ENCODE results near the gene EHD3. TPM values are rescaled to one million over a fixed set of nuclear protein-coding genes. Genes with fewer than 3 reads are reported as not detected.

The EHD3 gene
- total and polyA plus RNA-seq, 4 donors, result 7.2 to 20.2 (median 13.2) TPM

DNA sequence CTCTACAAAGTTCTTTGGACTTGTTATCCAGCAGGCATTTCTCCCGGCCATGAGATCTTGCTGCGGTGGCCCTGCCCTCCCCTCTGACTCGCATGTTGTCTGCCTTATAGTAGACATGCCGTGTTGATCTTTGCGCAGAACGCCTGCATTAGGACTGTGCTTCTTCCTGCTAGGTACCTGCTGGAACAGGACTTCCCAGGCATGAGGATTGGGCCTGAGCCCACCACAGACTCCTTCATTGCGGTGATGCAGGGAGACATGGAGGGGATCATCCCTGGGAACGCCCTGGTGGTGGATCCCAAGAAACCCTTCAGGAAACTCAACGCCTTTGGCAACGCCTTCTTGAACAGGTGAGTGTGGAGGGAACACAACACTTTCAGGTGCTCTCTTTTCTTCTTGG, 10.1 kb downstream of the EHD3 start:
- no peaks in the 10 kb centered on the region for H3K9me3 ChIP-seq (ENCODE audit: control insufficient read depth in 4 of 4, low read length in 3 of 4)
- H3K36me3 ChIP-seq (ENCODE audit: control insufficient read depth in 4 of 4, insufficient read depth in 3 of 4, low read depth in 1 of 4, low read length in 3 of 4), result no peaks in the 10 kb centered on the region
- H3K4me1 ChIP-seq (ENCODE audit: control insufficient read depth in 4 of 4, insufficient read depth in 4 of 4, low read length in 3 of 4), result no peaks in the 10 kb centered on the region
- H3K27me3 ChIP-seq (ENCODE audit: control insufficient read depth in 4 of 4, insufficient read depth in 4 of 4, low read length in 3 of 4), result no peaks in the 10 kb centered on the region
- no peak overlapping the region for H3K9ac ChIP-seq (ENCODE audit: low read depth in 1 of 2, low read length in 2 of 2)
- TF ChIP-seq JUND (IDR thresholded peaks at IDR 0.05), result no peak
- 91% methylated on average over 10 of the region's 10 CpGs for WGBS
- H3K4me3 ChIP-seq (ENCODE audit: low read depth in 1 of 3, low read length in 3 of 3), result no peak overlapping the region
- DNase-seq (ENCODE audit: low spot score), result peak; percentile 26
- no peak overlapping the region for H3K27ac ChIP-seq (ENCODE audit: low read depth in 1 of 2, low read length in 2 of 2)

DNA sequence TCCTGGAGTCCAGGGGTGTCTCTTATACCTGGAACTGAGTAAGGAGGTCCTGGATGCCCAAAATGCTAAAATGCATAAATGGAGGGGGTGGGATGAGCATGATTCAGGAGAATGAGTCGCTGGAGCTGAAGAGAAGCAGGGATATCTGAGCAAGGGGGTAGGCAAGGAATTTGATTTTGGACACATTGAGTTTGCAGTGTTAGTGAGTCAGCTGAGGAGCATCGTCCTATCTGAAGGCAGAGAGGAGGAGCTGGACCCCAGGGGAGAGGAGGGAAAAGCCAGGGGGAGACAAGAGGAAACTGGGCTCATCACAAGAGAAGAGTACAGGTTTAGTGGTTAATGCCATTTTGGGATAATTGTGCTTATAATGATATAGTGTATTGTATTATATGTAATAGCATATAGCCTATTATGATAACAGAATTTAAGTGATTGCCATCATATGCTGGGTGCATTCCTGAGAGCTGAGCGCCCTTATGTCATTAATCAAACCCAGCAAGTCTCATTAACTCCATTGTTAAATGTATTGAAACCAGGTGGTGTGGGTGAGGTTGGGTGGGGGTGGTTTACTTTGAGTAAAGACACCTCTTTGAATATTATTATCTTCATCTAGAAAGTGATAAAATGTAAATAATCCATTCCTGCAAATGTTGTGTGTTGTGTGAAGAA, 12.4 kb downstream of the EHD3 start:
- TF ChIP-seq FOXA2 (IDR thresholded peaks at IDR 0.05) (no peak), EGR1 (IDR thresholded peaks at IDR 0.05; ENCODE audit: low read depth in 2 of 2) (no peak), JUND (IDR thresholded peaks at IDR 0.05) (no peak), FOXA1 (IDR thresholded peaks at IDR 0.05) (no peak), SP1 (IDR thresholded peaks at IDR 0.05) (no peak), TAF1 (conservative IDR thresholded peaks at IDR 0.05) (no peak)
- TF ChIP-seq, protein P1, sequence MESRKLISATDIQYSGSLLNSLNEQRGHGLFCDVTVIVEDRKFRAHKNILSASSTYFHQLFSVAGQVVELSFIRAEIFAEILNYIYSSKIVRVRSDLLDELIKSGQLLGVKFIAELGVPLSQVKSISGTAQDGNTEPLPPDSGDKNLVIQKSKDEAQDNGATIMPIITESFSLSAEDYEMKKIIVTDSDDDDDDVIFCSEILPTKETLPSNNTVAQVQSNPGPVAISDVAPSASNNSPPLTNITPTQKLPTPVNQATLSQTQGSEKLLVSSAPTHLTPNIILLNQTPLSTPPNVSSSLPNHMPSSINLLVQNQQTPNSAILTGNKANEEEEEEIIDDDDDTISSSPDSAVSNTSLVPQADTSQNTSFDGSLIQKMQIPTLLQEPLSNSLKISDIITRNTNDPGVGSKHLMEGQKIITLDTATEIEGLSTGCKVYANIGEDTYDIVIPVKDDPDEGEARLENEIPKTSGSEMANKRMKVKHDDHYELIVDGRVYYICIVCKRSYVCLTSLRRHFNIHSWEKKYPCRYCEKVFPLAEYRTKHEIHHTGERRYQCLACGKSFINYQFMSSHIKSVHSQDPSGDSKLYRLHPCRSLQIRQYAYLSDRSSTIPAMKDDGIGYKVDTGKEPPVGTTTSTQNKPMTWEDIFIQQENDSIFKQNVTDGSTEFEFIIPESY (IDR thresholded peaks at IDR 0.05), result no peak
- TF ChIP-seq, protein P2, sequence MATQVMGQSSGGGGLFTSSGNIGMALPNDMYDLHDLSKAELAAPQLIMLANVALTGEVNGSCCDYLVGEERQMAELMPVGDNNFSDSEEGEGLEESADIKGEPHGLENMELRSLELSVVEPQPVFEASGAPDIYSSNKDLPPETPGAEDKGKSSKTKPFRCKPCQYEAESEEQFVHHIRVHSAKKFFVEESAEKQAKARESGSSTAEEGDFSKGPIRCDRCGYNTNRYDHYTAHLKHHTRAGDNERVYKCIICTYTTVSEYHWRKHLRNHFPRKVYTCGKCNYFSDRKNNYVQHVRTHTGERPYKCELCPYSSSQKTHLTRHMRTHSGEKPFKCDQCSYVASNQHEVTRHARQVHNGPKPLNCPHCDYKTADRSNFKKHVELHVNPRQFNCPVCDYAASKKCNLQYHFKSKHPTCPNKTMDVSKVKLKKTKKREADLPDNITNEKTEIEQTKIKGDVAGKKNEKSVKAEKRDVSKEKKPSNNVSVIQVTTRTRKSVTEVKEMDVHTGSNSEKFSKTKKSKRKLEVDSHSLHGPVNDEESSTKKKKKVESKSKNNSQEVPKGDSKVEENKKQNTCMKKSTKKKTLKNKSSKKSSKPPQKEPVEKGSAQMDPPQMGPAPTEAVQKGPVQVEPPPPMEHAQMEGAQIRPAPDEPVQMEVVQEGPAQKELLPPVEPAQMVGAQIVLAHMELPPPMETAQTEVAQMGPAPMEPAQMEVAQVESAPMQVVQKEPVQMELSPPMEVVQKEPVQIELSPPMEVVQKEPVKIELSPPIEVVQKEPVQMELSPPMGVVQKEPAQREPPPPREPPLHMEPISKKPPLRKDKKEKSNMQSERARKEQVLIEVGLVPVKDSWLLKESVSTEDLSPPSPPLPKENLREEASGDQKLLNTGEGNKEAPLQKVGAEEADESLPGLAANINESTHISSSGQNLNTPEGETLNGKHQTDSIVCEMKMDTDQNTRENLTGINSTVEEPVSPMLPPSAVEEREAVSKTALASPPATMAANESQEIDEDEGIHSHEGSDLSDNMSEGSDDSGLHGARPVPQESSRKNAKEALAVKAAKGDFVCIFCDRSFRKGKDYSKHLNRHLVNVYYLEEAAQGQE (IDR thresholded peaks at IDR 0.05), result no peak
- TF ChIP-seq, protein P3, sequence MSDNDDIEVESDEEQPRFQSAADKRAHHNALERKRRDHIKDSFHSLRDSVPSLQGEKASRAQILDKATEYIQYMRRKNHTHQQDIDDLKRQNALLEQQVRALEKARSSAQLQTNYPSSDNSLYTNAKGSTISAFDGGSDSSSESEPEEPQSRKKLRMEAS (IDR thresholded peaks at IDR 0.05), result no peak
- TF ChIP-seq, protein P4, sequence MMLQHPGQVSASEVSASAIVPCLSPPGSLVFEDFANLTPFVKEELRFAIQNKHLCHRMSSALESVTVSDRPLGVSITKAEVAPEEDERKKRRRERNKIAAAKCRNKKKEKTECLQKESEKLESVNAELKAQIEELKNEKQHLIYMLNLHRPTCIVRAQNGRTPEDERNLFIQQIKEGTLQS (IDR thresholded peaks at IDR 0.05), result no peak
- Histone ChIP-seq H3K27me3 (ENCODE audit: control insufficient read depth in 4 of 4, insufficient read depth in 4 of 4, low read length in 3 of 4) (no peaks in the 10 kb centered on the region), H3K27ac (ENCODE audit: low read depth in 1 of 2, low read length in 2 of 2) (no peak overlapping the region), H3K4me1 (ENCODE audit: control insufficient read depth in 4 of 4, insufficient read depth in 4 of 4, low read length in 3 of 4) (no peaks in the 10 kb centered on the region), H3K36me3 (ENCODE audit: control insufficient read depth in 4 of 4, insufficient read depth in 3 of 4, low read depth in 1 of 4, low read length in 3 of 4) (no peaks in the 10 kb centered on the region), H3K9ac (ENCODE audit: low read depth in 1 of 2, low read length in 2 of 2) (no peak overlapping the region), H3K9me3 (ENCODE audit: control insufficient read depth in 4 of 4, low read length in 3 of 4) (no peaks in the 10 kb centered on the region), H3K4me3 (ENCODE audit: low read depth in 1 of 3, low read length in 3 of 3) (no peak overlapping the region)
- DNase-seq (ENCODE audit: low spot score), result no peak
- WGBS, result 92% methylated on average over 3 of the region's 3 CpGs

DNA sequence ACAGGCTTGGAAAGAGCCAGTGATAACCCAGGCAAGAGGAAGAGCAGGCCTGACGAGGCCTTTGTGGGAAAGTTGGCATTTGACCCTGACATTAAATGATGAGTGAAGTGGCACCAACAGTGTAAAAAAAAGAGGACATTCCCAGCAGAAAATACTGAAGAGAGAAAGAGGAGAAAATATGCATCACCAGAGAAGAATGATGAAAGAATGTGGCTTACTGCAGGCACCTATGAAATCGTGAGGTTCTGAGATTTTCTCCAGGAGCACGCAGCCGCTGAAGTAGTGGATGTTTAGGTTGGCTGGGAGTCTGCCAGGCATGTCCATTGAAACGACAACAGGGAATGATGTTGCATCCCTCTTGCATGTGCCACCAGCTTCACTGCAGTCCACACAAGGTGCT, 13.8 kb downstream of the EHD3 start:
- Histone ChIP-seq H3K4me3 (ENCODE audit: low read depth in 1 of 3, low read length in 3 of 3) (no peak overlapping the region), H3K36me3 (ENCODE audit: control insufficient read depth in 4 of 4, insufficient read depth in 3 of 4, low read depth in 1 of 4, low read length in 3 of 4) (no peaks in the 10 kb centered on the region), H3K4me1 (ENCODE audit: control insufficient read depth in 4 of 4, insufficient read depth in 4 of 4, low read length in 3 of 4) (no peaks in the 10 kb centered on the region), H3K27ac (ENCODE audit: low read depth in 1 of 2, low read length in 2 of 2) (no peak overlapping the region), H3K27me3 (ENCODE audit: control insufficient read depth in 4 of 4, insufficient read depth in 4 of 4, low read length in 3 of 4) (no peaks in the 10 kb centered on the region), H3K9me3 (ENCODE audit: control insufficient read depth in 4 of 4, low read length in 3 of 4) (no peaks in the 10 kb centered on the region), H3K9ac (ENCODE audit: low read depth in 1 of 2, low read length in 2 of 2) (no peak overlapping the region)
- TF ChIP-seq, protein P3 (IDR thresholded peaks at IDR 0.05), result no peak
- no peak for TF ChIP-seq SP1 (IDR thresholded peaks at IDR 0.05)
- no peak for TF ChIP-seq GABPA (IDR thresholded peaks at IDR 0.05 in 1 of 2, conservative IDR thresholded peaks at IDR 0.05 in 1 of 2)
- TF ChIP-seq HNF4G (IDR thresholded peaks at IDR 0.05), result no peak
- no peak for TF ChIP-seq FOXA2 (IDR thresholded peaks at IDR 0.05)
- TF ChIP-seq, protein P1 (IDR thresholded peaks at IDR 0.05), result no peak
- DNase-seq (ENCODE audit: low spot score), result no peak
- WGBS, result 85% methylated on average over 5 of the region's 5 CpGs
